IPS DF 4.7 (cell line): Measurements from ENCODE around the gene MRPS25.
"Not testable (repeated sequence)": the region's sequence is repeated elsewhere in the genome, so short reads cannot be mapped to it uniquely, and the experiment has no call there.

Experiments used
- DNase-seq: peaks from one replicate; pipeline ENCODE4 v3.0.0-alpha.2; 2013; ENCODE audit warnings: low spot score; ENCODE audit errors: extremely low read depth

Gene MRPS25

DNA sequence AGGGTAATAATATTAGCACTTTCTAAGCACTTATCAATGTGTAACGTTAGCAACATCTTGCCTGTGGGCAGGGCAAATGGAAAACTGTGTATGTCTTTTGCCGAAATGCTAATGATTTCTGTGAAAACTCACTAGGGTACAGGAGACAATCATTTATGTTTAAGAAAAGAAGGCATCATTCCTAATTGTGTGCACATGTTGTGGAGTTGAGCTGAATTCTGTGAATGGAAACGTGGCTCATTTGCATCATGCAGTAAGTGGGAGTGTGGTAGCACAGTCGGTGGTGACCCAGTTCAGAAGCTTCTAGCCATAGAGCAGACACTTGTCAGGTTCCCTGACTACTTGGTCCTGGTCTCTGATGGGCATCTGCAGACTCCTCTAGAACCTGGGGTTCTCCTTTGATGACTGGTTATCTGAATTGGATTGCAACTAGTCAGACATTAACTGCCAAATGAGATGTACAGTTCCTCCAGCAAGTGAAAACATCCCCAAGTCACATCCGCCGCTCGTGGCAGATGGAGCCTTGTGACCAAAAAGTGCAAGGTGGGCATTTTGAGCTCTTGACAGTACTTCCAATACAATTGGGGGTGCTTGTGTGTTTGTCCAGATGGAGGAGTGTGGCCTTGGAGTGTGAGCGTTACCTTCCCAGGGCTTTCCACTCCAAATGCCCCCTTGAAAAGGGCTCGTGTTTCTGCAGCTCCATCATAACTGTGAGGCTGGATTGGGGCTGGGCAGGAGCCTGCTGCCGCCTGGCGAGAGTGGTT is 21.5 kb downstream of the MRPS25 start:
- DNase-seq: no peak

GRCh38 chr3:15042936-15043335 is 22.2 kb downstream of the MRPS25 start:
- DNase-seq: no peak

DNA sequence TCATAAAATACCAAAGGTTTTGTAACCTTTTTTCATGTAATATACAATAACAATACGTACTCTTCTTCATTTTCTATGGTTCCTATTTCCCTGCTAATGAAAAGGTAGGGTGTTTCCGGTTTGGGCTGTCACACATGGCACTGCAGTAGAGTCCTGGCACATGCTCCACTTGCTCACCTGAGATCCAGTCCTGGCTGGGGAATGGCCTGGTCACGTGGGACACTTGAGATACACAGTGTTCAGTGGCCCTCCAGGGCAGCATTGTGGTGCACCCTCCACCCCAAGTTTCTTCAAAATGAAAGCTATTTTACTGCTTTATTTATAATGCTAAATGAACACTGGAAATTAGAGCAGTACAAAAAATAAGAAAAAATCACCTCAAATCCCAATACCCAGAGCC is 23.2 kb downstream of the MRPS25 start:
- no peak for DNase-seq

DNA sequence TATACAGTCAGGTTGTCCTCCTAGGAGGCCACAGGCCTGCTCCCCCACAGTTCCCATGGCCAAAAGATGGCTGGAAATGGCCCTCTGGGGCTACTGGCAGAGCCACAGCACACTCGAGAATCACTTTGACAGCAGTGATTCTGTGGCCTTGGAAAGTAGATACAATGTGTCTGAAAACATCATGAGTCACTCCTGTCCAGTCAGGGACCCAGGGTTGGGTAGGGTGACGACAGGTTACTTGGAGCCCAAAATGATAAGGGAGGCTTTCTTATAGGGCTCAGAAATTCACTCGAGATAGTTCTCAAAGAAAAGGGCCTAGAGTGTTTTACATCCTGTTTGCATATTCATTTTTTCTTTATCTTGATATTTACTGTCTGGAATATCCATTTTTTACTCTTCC is 24.3 kb downstream of the MRPS25 start:
- DNase-seq: no peak

GRCh38 chr3:15038306-15038705 is 26.8 kb downstream of the MRPS25 start:
- no peak for DNase-seq

- no peak for DNase-seq
These were observed 32.0 kb downstream of the MRPS25 start for GRCh38 chr3:15033103-15033502.

- no peak for DNase-seq
These were observed 32.5 kb downstream of the MRPS25 start for GRCh38 chr3:15032650-15033049.

GRCh38 chr3:15029625-15030024 is 35.5 kb downstream of the MRPS25 start:
- no peak for DNase-seq

DNA sequence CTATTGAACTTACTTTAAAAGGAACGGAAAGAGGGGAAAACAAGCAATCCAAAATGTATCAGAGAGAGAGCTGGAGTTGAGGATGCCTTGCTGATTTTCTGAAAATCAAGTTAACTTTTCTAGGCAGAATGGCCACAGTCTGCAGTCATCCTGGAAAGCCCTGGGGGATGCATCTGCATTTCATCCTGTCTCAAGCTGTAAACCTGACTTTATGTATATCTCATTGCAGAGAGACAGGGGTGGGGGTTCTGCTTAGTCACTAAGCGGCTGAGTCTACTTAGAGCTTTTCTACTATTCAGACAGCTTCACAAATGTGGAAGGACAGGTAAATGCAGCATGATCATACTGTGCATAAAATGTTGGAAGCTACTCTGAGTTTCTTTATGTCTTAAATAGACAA is 41.4 kb downstream of the MRPS25 start:
- no peak for DNase-seq

- no peak for DNase-seq
These were observed 41.9 kb downstream of the MRPS25 start for GRCh38 chr3:15023249-15023648.

GRCh38 chr3:15017191-15017590 is 47.9 kb downstream of the MRPS25 start:
- no peak for DNase-seq

DNA sequence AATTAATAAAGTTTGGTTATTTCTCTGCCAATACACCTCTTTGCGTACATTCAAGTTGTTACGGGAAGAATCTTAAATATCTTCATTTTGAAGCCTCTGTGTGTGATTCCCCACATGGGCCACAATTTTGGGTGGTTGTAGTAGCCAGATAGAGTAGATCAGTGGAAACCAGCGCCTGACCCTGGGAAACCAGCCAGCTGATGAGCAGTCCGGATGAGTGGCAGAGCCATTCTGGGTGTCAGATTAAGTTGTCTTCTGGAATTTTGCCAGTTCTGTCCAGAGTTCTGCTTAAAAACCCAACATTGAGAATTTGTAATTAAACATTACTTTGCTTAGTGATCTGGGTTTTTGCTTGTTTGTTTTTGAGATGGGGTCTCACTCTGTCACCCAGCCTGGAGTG is 49.7 kb downstream of the MRPS25 start:
- no peak for DNase-seq

DNA sequence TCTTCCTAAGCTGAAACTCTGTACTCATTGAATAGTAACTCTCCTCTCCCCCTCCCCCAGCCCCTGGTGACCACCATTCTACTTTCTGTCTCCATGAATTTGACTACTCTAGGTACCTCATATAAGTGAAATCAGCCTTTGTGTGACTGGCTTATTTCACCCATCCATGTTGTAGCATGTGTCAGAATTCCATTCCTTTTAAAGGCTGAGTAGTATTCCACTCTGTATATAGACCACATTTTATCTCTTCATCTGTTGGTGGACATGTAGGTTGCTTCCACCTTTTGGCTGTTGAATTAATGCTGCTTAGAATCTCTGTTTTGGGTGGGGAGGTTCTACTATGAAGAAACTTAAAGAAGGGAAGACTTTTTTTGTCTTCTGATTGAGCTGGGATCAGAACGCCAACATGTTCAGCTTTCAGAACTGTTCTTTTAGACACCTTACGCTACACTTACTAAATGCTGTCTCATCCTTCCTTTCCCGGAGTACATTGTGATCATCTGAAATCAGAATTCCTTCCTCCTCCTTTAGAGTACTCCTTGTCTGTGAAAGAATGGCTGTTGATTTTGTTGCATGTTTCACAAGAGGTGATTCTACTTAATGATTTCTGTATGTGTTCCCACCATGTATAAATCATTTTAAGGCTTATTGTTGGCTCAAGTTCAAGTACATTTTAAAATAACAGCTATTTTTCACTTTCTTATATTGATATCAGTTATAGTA is 50.3 kb downstream of the MRPS25 start:
- DNase-seq: no peak

DNA sequence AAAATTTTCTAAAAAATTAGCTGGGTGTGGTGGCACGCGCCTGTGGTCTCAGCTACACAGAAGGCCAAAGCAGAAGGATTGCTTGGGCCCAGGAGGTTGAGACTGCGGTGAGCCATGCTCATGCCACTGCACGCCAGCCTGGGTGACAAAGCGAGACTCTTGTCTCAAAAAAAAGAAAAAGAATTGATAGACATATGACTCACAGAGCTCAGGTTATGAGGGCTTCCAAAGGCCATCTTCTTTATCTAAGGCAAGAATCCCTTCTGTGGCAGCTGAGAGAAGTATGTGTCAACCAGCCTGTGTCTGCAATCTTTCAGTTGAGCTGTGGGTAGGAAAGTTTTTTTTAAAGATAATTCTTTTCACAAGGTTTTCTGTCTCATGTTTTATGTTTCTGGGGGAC is 53.9 kb downstream of the MRPS25 start:
- no peak for DNase-seq

DNA sequence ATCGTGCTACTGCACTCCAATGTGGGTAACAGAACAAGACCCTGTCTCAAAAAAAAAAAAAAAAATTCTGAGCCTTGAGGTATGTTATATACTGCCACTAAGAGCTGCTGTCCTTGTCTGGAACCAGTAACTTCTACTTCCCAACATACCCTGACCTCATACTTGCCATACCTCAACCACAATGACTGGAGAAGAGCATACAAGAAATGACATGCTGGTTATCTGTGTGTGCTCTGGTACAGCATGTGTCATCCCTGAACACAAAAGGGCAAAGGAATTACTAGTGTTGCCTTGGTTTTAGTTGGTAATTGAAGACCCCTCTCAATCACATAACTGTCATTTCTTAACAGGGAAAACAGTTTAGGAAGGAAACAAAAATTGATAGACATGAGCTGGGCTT is 54.5 kb downstream of the MRPS25 start:
- DNase-seq: no peak

- DNase-seq: no peak
These were observed 55.9 kb downstream of the MRPS25 start for GRCh38 chr3:15009167-15009566.

DNA sequence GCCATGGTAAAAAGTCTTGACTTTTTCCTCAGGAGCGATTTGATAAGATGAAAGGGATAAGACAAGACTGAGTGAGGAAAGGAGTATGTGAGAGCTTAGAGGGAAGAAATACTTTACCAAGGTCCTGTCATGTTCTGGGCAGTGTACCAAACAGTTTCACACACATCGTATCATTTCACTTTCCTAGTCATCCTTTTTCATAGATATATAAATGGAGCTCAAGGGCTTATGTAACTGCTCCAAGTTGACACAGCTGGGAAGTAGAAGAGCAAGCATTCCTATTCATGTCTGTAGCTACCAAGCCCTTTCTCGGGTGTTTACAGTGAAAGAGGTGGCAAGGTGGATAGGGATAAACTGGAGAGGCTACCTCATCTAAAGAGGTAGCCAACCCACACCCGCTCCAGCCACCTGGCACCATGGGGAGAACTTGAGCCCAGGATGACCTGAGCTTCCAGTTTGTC is 57.4 kb downstream of the MRPS25 start:
- DNase-seq: no peak

- not testable (repeated sequence) for DNase-seq
These were observed 65.9 kb downstream of the MRPS25 start for GRCh38 chr3:14999182-14999581.
